IPS DF 6.9 (cell line): ENCODE results near the gene NAA80.

ENCODE experiments used
- DNase-seq: peaks from one replicate; pipeline ENCODE4 v3.0.0-alpha.2; 2013; ENCODE audit warnings: low read depth, low spot score
- H3K27ac ChIP-seq: one replicate; pipeline ENCODE4 v1.5.1; 2013; ENCODE audit warnings: low read length, control low read depth
- H3K27me3 ChIP-seq: 2 replicates; pipeline ENCODE4 v1.6.1; 2013; ENCODE audit warnings: mild to moderate bottlenecking, low read length; ENCODE audit not compliant: control insufficient read depth, insufficient read depth
- H3K36me3 ChIP-seq: 2 replicates; pipeline ENCODE4 v1.6.1; 2013; ENCODE audit warnings: low read length; ENCODE audit not compliant: control insufficient read depth, insufficient read depth
- H3K4me1 ChIP-seq: 2 replicates; pipeline ENCODE4 v1.6.1; 2013; ENCODE audit warnings: low read length; ENCODE audit not compliant: control insufficient read depth, insufficient read depth
- H3K4me3 ChIP-seq: 2 replicates; pipeline ENCODE4 v1.5.1; 2013; ENCODE audit warnings: mild to moderate bottlenecking, low read length
- H3K9me3 ChIP-seq: 2 replicates; pipeline ENCODE4 v1.6.1; 2013; ENCODE audit warnings: low read length, inconsistent platforms; ENCODE audit not compliant: control insufficient read depth, insufficient read depth
- WGBS: extraction: QIAGEN DNeasy Blood & Tissue Kit; methylation state at CpG from one replicate; pipeline ENCODE4 v1.1.7; 2013; ENCODE audit warnings: mixed read lengths, missing lambda C conversion rate; ENCODE audit not compliant: insufficient read length, insufficient coverage; 5-methylcytosine and 5-hydroxymethylcytosine counted together

NAA80 gene

GRCh38 chr3:50256978-50257890 is 42.0 kb downstream of the NAA80 start:
- Histone ChIP-seq H3K9me3 (no peaks in the 10 kb centered on the region), H3K36me3 (peaks cover 23% of the 10 kb centered on the region), H3K4me3 (no peak overlapping the region), H3K27ac (no peak overlapping the region), H3K4me1 (peaks cover 6% of the 10 kb centered on the region), H3K27me3 (no peaks in the 10 kb centered on the region)
- WGBS = no CpG with 5 or more reads among the region's 20 CpGs
- DNase-seq = no peak

GRCh38 chr3:50255251-50255615 is 44.0 kb downstream of the NAA80 start:
- Histone ChIP-seq H3K4me3 (no peak overlapping the region), H3K36me3 (peaks cover 32% of the 10 kb centered on the region), H3K9me3 (no peaks in the 10 kb centered on the region), H3K27me3 (no peaks in the 10 kb centered on the region), H3K27ac (no peak overlapping the region), H3K4me1 (peaks cover 4% of the 10 kb centered on the region; the same call in 1 of the 2 replicates)
- no CpG with 5 or more reads among the region's 9 CpGs for WGBS
- no peak for DNase-seq

GRCh38 chr3:50254577-50255250 is 44.5 kb downstream of the NAA80 start:
- no peak overlapping the region for H3K27ac ChIP-seq
- H3K4me3 ChIP-seq = no peak overlapping the region
- H3K27me3 ChIP-seq = no peaks in the 10 kb centered on the region
- H3K36me3 ChIP-seq = peaks cover 33% of the 10 kb centered on the region
- no CpG with 5 or more reads among the region's 8 CpGs for WGBS
- no peak for DNase-seq
- H3K4me1 ChIP-seq = peaks cover 4% of the 10 kb centered on the region; the same call in 1 of the 2 replicates
- H3K9me3 ChIP-seq = no peaks in the 10 kb centered on the region

- peaks cover 19% of the 10 kb centered on the region for H3K36me3 ChIP-seq
Observed at GRCh38 chr3:50251220-50251619, 48.0 kb downstream of the NAA80 start.

GRCh38 chr3:50250514-50250913 is 48.7 kb downstream of the NAA80 start:
- peaks cover 5% of the 10 kb centered on the region for H3K4me1 ChIP-seq
- H3K27ac ChIP-seq = no peak overlapping the region
- no peak for DNase-seq
- peaks cover 17% of the 10 kb centered on the region for H3K36me3 ChIP-seq
- no peak overlapping the region for H3K4me3 ChIP-seq
- H3K27me3 ChIP-seq = no peaks in the 10 kb centered on the region
- WGBS = no CpG with 5 or more reads among the region's 4 CpGs
- no peaks in the 10 kb centered on the region for H3K9me3 ChIP-seq

More at GRCh38 chr3:50251220-50251619, 48.0 kb downstream of the NAA80 start:
- Histone ChIP-seq H3K27me3 (no peaks in the 10 kb centered on the region), H3K27ac (no peak overlapping the region), H3K4me3 (no peak overlapping the region), H3K9me3 (no peaks in the 10 kb centered on the region), H3K4me1 (peaks cover 4% of the 10 kb centered on the region)
- WGBS = no CpG with 5 or more reads among the region's 8 CpGs
- no peak for DNase-seq

- Histone ChIP-seq H3K27ac (no peak overlapping the region), H3K4me1 (peaks cover 7% of the 10 kb centered on the region), H3K27me3 (no peaks in the 10 kb centered on the region), H3K4me3 (no peak overlapping the region), H3K9me3 (no peaks in the 10 kb centered on the region), H3K36me3 (peaks cover 17% of the 10 kb centered on the region)
- DNase-seq = no peak
- no CpG with 5 or more reads among the region's 5 CpGs for WGBS
Observed at GRCh38 chr3:50249457-50249856, 49.7 kb downstream of the NAA80 start.

- H3K27ac ChIP-seq = no peak overlapping the region
- WGBS = no CpG with 5 or more reads among the region's 3 CpGs
- no peak for DNase-seq
- H3K27me3 ChIP-seq = no peaks in the 10 kb centered on the region
- no peak overlapping the region for H3K4me3 ChIP-seq
- peaks cover 17% of the 10 kb centered on the region for H3K36me3 ChIP-seq
- no peaks in the 10 kb centered on the region for H3K9me3 ChIP-seq
- peaks cover 7% of the 10 kb centered on the region for H3K4me1 ChIP-seq
Observed at GRCh38 chr3:50248387-50248786, 50.8 kb downstream of the NAA80 start.

GRCh38 chr3:50246517-50246954 is 52.7 kb downstream of the NAA80 start:
- peaks cover 20% of the 10 kb centered on the region for H3K4me1 ChIP-seq
- peaks cover 8% of the 10 kb centered on the region; the same call in 1 of the 2 replicates for H3K36me3 ChIP-seq
- no peak overlapping the region for H3K4me3 ChIP-seq
- H3K27me3 ChIP-seq = no peaks in the 10 kb centered on the region
- DNase-seq = no peak
- no peak overlapping the region for H3K27ac ChIP-seq
- H3K9me3 ChIP-seq = no peaks in the 10 kb centered on the region
- no CpG with 5 or more reads among the region's 10 CpGs for WGBS
